ENCODE measurements around the gene RGMB. TPM values are rescaled to one million over a fixed set of nuclear protein-coding genes. Genes with fewer than 3 reads are reported as not detected.

The RGMB gene
- total RNA-seq, 5 donors from 2014 or later (not counting 1 experiment from before 2014, with no cell fraction given): 14.6 to 22.8 (median 16.8) TPM

DNA sequence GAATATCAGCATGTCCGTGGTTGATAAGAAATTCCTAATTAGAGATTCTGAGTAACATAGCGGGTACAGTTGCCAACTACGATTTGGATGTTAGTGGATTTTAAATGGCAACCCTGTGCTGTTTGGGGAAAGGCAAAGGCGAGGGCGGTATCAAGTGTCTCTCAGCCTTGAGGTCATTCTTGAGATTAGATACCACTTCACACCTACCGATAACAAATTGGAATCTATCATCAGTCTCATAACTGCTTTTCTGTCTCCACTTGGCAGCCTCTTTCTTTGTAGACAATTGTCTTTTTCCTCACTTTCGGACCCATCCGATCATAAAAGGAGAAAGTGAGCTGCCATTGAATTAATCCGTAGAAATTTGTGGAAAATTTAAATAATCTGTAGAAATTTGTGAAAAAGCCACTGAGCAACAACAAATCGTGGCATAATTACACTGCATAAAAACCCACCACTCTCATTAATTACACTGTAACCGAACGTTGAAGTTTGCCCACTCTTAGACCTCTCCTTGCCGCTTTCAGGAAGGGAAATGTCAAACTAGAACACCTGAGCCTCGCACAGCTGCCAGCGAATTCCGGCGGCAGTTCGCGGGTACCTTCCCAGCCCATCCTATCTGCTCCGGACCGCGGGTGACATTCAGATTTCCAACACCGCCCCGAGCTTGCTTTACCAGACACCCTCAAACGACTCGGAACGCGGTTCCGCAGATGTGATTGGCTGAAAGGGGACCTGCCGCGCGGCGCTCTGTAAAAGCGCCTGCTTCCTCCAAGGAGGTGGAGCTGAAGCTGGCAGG is 849 bp upstream of the RGMB start:
- POLR2A ChIA-PET: interaction anchor here (0.6 to 1.0 kb wide), 3 partner anchors 12 to 1959 kb away, joined by 3 to 7 read pairs (median 3); no protein-coding TSS in a partner anchor

GRCh38 chr5:98773214-98773463 is 324 bp upstream of the RGMB start:
- ChIA-PET CTCF (interaction anchor here (0.6 to 3.1 kb wide), 6 partner anchors 15 to 1966 kb away, joined by 3 to 21 read pairs (median 6); no protein-coding TSS in a partner anchor), POLR2A (interaction anchor here in 1 of 2 donors (1.0 kb wide), 1 partner anchor 11 kb away, joined by 3 read pairs; no protein-coding TSS in a partner anchor)
- 0% methylated on average over 16 of the region's 16 CpGs for WGBS (ENCODE audit: insufficient coverage)
- Mint-ChIP-seq H3K27ac (peak overlapping the region; percentile 86 to 89), H3K4me1 (peaks cover 68 to 72% (median 70%) of the 10 kb centered on the region in 3 donors), H3K27me3 (peaks cover 3 to 16% of the 10 kb centered on the region in 2 donors), H3K36me3 (no peaks in the 10 kb centered on the region), H3K9me3 (no peaks in the 10 kb centered on the region), H3K4me3 (peak overlapping the region; percentile 95 to 99 (median 96))
- Histone ChIP-seq H3K36me3 (ENCODE audit: control insufficient read depth in 2 of 2, extremely low read depth in 1 of 2, insufficient read depth in 1 of 2, low read length in 1 of 2) (no peaks in the 10 kb centered on the region), H3K4me3 (ENCODE audit: control insufficient read depth in 1 of 2, extremely low read depth in 1 of 2, low read length in 1 of 2) (peak overlapping the region; percentile 62 to 66), H3K27ac (ENCODE audit: low read length) (peak overlapping the region; percentile 30), H3K27me3 (replicated peaks in 1 of 2; ENCODE audit: control insufficient read depth in 2 of 2, extremely low read depth in 1 of 2, insufficient read depth in 2 of 2, low read length in 1 of 2) (peaks cover 10 to 35% of the 10 kb centered on the region in 2 experiments), H3K4me1 (ENCODE audit: control insufficient read depth in 1 of 2, extremely low read depth in 1 of 2, insufficient read depth in 2 of 2, low read length in 2 of 2) (peaks cover 43 to 47% of the 10 kb centered on the region in 2 experiments), H3K9me3 (no peaks in the 10 kb centered on the region)
- no peak for DNase-seq
- no peak for ATAC-seq (replicated peaks in 1 of 4)

More for the DNA sequence above, 849 bp upstream of the RGMB start:
- H3K4me1 Mint-ChIP-seq: peaks cover 69 to 74% (median 70%) of the 10 kb centered on the region in 3 donors
- no peaks in the 10 kb centered on the region for H3K36me3 ChIP-seq (ENCODE audit: control insufficient read depth in 2 of 2, extremely low read depth in 1 of 2, insufficient read depth in 1 of 2, low read length in 1 of 2)
- ATAC-seq (replicated peaks in 1 of 4) (peak; percentile 22 to 42 (median 32)), DNase-seq (peak in 32 of 35 experiments; percentile 27 to 72 (median 48))
- H3K27ac ChIP-seq (ENCODE audit: low read length): peak overlapping the region; percentile 30
- CTCF ChIA-PET: interaction anchor here (0.5 to 3.1 kb wide), 15 partner anchors 8 to 1965 kb away, joined by 3 to 21 read pairs (median 5); no protein-coding TSS in a partner anchor
- peak overlapping the region; percentile 95 to 99 (median 96) for H3K4me3 Mint-ChIP-seq
- H3K36me3 Mint-ChIP-seq: no peaks in the 10 kb centered on the region
- peaks cover 3 to 22% of the 10 kb centered on the region in 2 donors for H3K27me3 Mint-ChIP-seq
- H3K4me1 ChIP-seq (ENCODE audit: control insufficient read depth in 1 of 2, extremely low read depth in 1 of 2, insufficient read depth in 2 of 2, low read length in 2 of 2): peaks cover 44 to 48% of the 10 kb centered on the region in 2 experiments
- WGBS (ENCODE audit: insufficient coverage): 5% methylated on average over 16 of the region's 34 CpGs
- peaks cover 11 to 37% of the 10 kb centered on the region in 2 experiments for H3K27me3 ChIP-seq (replicated peaks in 1 of 2; ENCODE audit: control insufficient read depth in 2 of 2, extremely low read depth in 1 of 2, insufficient read depth in 2 of 2, low read length in 1 of 2)
- peak overlapping the region; percentile 86 to 89 for H3K27ac Mint-ChIP-seq
- H3K9me3 Mint-ChIP-seq: no peaks in the 10 kb centered on the region
- no peaks in the 10 kb centered on the region for H3K9me3 ChIP-seq
- H3K4me3 ChIP-seq (ENCODE audit: control insufficient read depth in 1 of 2, extremely low read depth in 1 of 2, low read length in 1 of 2): peak overlapping the region; percentile 62 to 66

- DNase-seq: peak in 33 of 35 experiments; percentile 14 to 65 (median 44)
- Mint-ChIP-seq H3K9me3 (no peaks in the 10 kb centered on the region), H3K4me1 (peaks cover 64 to 69% (median 69%) of the 10 kb centered on the region in 3 donors), H3K27ac (peak overlapping the region; percentile 97 to 98), H3K27me3 (peaks cover 0 to 11% of the 10 kb centered on the region in 2 donors), H3K4me3 (peak overlapping the region; percentile 96 to 99 (median 98)), H3K36me3 (peaks cover 2% of the 10 kb centered on the region)
- ChIA-PET POLR2A (interaction anchor here in 1 of 2 donors (0.5 kb wide), 1 partner anchor 1970 kb away, joined by 4 read pairs; no protein-coding TSS in a partner anchor), CTCF (no interaction called here)
- H3K27me3 ChIP-seq (replicated peaks in 1 of 2; ENCODE audit: control insufficient read depth in 2 of 2, extremely low read depth in 1 of 2, insufficient read depth in 2 of 2, low read length in 1 of 2): peaks cover 5 to 23% of the 10 kb centered on the region in 2 experiments
- peak; percentile 10 to 20 (median 10) for ATAC-seq (replicated peaks in 1 of 4)
- H3K27ac ChIP-seq (ENCODE audit: low read length): peak overlapping the region; percentile 0
- no peaks in the 10 kb centered on the region for H3K36me3 ChIP-seq (ENCODE audit: control insufficient read depth in 2 of 2, extremely low read depth in 1 of 2, insufficient read depth in 1 of 2, low read length in 1 of 2)
- no peaks in the 10 kb centered on the region for H3K9me3 ChIP-seq
- H3K4me1 ChIP-seq (ENCODE audit: control insufficient read depth in 1 of 2, extremely low read depth in 1 of 2, insufficient read depth in 2 of 2, low read length in 2 of 2): peaks cover 35% of the 10 kb centered on the region in 2 experiments
- peak overlapping the region; percentile 66 to 98 for H3K4me3 ChIP-seq (ENCODE audit: control insufficient read depth in 1 of 2, extremely low read depth in 1 of 2, low read length in 1 of 2)
- under 1% methylated on average over 50 of the region's 64 CpGs for WGBS (ENCODE audit: insufficient coverage)
Observed at GRCh38 chr5:98774192-98775033, 950 bp downstream of the RGMB start.

DNA sequence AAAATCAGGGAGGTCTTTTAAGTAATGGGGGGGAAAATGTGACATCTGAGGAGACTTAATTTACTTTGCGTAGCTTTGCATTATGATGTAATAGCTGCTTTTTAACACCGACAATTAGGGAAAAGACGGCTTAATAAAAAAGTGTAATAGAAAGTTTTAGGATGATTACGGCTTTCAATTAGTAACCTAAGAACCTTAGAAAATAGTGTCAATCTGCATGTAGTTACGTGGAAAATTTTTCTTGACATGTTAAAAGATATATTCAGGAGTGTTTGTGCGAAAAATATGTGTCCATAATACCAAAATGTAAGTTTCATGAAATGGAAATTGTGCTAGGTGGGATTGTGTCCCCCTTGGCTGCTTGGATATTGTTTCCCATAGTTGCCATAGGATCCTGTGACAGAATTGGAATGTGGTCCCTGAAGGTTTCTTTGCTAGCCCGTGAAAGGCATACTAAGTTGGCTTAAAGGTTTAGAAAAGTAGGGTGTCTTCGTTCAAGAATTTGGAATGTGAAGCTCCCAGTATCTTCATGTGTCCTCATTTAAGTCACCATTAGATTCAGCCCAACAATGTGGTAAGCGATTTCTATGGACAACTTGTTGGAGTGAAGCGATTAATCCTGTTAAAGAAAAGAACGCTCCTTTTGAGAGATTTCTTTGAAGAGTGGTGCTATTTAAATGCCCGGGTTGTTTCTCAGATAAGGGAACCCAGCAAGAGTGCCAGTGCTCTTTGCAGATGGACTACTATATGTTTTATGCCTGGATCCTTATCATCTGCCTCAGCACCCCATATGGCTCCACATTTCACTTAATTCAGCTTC is 2.0 kb downstream of the RGMB start:
- Histone ChIP-seq H3K9me3 (no peaks in the 10 kb centered on the region), H3K4me3 (ENCODE audit: control insufficient read depth in 1 of 2, extremely low read depth in 1 of 2, low read length in 1 of 2) (peak overlapping the region in 1 of 2 donors; percentile 66), H3K27ac (ENCODE audit: low read length) (no peak overlapping the region), H3K4me1 (ENCODE audit: control insufficient read depth in 1 of 2, extremely low read depth in 1 of 2, insufficient read depth in 2 of 2, low read length in 2 of 2) (peaks cover 25 to 28% of the 10 kb centered on the region in 2 experiments), H3K27me3 (replicated peaks in 1 of 2; ENCODE audit: control insufficient read depth in 2 of 2, extremely low read depth in 1 of 2, insufficient read depth in 2 of 2, low read length in 1 of 2) (peaks cover 5 to 16% of the 10 kb centered on the region in 2 experiments), H3K36me3 (ENCODE audit: control insufficient read depth in 2 of 2, extremely low read depth in 1 of 2, insufficient read depth in 1 of 2, low read length in 1 of 2) (no peaks in the 10 kb centered on the region)
- peaks cover 8% of the 10 kb centered on the region for H3K36me3 Mint-ChIP-seq
- ATAC-seq (replicated peaks in 1 of 4) (no peak), DNase-seq (no peak)
- peak overlapping the region; percentile 97 to 98 for H3K27ac Mint-ChIP-seq
- H3K27me3 Mint-ChIP-seq: peaks cover 0 to 4% of the 10 kb centered on the region in 2 donors
- no peaks in the 10 kb centered on the region for H3K9me3 Mint-ChIP-seq
- ChIA-PET CTCF (no interaction called here), POLR2A (interaction anchor here in 1 of 2 donors (0.6 kb wide), 1 partner anchor 711 kb away, joined by 3 read pairs; no protein-coding TSS in a partner anchor)
- WGBS (ENCODE audit: insufficient coverage): 95% methylated on average over 7 of the region's 12 CpGs
- peaks cover 54 to 70% (median 65%) of the 10 kb centered on the region in 3 donors for H3K4me1 Mint-ChIP-seq
- H3K4me3 Mint-ChIP-seq: peak overlapping the region; percentile 96 to 99 (median 98)

- ChIA-PET POLR2A (interaction anchor here in 1 of 2 donors (0.6 kb wide), 1 partner anchor 711 kb away, joined by 3 read pairs; no protein-coding TSS in a partner anchor), CTCF (interaction anchor here (0.6 kb wide), 2 partner anchors 1837 to 1907 kb away, joined by 3 read pairs; no protein-coding TSS in a partner anchor)
- Histone ChIP-seq H3K36me3 (ENCODE audit: control insufficient read depth in 2 of 2, extremely low read depth in 1 of 2, insufficient read depth in 1 of 2, low read length in 1 of 2) (no peaks in the 10 kb centered on the region), H3K4me3 (ENCODE audit: control insufficient read depth in 1 of 2, extremely low read depth in 1 of 2, low read length in 1 of 2) (no peak overlapping the region), H3K27ac (ENCODE audit: low read length) (no peak overlapping the region), H3K9me3 (no peaks in the 10 kb centered on the region), H3K27me3 (replicated peaks in 1 of 2; ENCODE audit: control insufficient read depth in 2 of 2, extremely low read depth in 1 of 2, insufficient read depth in 2 of 2, low read length in 1 of 2) (peaks cover 5 to 13% of the 10 kb centered on the region in 2 experiments), H3K4me1 (ENCODE audit: control insufficient read depth in 1 of 2, extremely low read depth in 1 of 2, insufficient read depth in 2 of 2, low read length in 2 of 2) (peaks cover 19 to 22% of the 10 kb centered on the region in 2 experiments)
- Mint-ChIP-seq H3K4me3 (peak overlapping the region; percentile 96 to 99 (median 98)), H3K27me3 (peaks cover 0 to 2% of the 10 kb centered on the region in 2 donors), H3K4me1 (peaks cover 48 to 64% (median 61%) of the 10 kb centered on the region in 3 donors), H3K9me3 (no peaks in the 10 kb centered on the region), H3K27ac (no peak overlapping the region), H3K36me3 (peaks cover 13% of the 10 kb centered on the region)
- ATAC-seq (replicated peaks in 1 of 4): no peak
- DNase-seq: no peak
- WGBS (ENCODE audit: insufficient coverage): no CpG with 5 or more reads among the region's 7 CpGs
Observed at GRCh38 chr5:98776066-98776705, 2.7 kb downstream of the RGMB start.
